ENCODE measurements around the gene CRYBB3. TPM values are rescaled to one million over a fixed set of nuclear protein-coding genes. Genes with fewer than 3 reads are reported as not detected.

CRYBB3 gene
- total and polyA plus RNA-seq, 12 donors, result 0.50 to 2.7 (median 0.57) TPM; not detected in 7

DNA sequence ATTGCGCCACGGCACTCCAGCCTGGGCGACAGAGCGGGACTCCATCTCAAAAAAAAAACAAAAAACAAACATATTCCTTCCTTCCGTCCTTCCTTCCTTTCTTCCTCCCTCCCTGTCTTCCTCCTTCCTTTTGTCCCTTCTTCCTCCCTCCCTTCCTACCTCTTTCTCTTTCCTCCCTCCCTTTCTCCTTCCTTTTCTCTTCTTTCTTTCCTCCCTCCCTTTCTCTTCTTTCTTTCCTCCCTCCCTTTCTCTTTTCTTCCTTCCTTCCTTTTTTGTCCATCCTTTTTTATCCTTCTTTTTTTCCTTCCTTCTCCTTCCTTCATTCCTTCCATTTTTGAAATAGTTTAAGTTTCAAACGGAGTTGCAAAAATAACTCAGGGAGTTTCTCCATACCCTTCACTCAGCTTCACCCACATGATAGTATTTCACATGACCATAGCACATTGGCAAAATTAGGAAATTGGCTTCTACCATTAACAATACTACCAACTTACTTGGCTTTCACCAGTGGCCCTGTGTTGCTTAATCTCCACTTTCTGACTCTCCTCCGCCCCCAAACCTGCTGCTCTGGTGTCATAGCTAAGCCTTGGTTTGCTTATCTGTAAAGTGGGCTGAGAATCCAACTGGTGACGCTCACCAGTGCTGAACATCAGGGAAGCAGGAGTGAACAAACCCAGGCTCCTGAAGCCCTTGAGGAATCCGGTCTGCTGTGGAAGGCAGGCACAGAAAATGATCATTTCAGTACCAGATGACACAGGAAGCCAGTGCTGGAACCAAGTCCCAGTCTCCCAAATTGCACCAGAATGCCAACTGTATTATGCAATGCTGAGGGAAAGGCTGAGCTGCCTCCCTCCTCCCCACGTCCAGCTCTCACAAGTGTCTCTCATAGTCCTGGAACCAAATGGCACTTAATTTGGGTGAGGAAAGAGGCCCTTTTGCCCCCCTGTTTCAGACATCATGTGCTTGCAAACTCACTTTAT, 17.2 kb upstream of the CRYBB3 start:
- no peak for TF ChIP-seq POLR2A (IDR thresholded peaks at IDR 0.05)
- TF ChIP-seq, protein P1, sequence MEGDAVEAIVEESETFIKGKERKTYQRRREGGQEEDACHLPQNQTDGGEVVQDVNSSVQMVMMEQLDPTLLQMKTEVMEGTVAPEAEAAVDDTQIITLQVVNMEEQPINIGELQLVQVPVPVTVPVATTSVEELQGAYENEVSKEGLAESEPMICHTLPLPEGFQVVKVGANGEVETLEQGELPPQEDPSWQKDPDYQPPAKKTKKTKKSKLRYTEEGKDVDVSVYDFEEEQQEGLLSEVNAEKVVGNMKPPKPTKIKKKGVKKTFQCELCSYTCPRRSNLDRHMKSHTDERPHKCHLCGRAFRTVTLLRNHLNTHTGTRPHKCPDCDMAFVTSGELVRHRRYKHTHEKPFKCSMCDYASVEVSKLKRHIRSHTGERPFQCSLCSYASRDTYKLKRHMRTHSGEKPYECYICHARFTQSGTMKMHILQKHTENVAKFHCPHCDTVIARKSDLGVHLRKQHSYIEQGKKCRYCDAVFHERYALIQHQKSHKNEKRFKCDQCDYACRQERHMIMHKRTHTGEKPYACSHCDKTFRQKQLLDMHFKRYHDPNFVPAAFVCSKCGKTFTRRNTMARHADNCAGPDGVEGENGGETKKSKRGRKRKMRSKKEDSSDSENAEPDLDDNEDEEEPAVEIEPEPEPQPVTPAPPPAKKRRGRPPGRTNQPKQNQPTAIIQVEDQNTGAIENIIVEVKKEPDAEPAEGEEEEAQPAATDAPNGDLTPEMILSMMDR (IDR thresholded peaks at IDR 0.05), result no peak
- no peaks in the 10 kb centered on the region for H3K4me1 ChIP-seq (replicated peaks in 1 of 2)
- peak in 2 of 7 donors; percentile 36 to 44 for DNase-seq
- H3K9me3 ChIP-seq (replicated peaks in 1 of 3), result peaks cover 0 to 3% (median 0%) of the 10 kb centered on the region in 3 donors
- H3K27me3 ChIP-seq, result no peaks in the 10 kb centered on the region
- WGBS, 4 donors, result 77 to 96% (median 83%) methylated on average over 9 to 10 of the region's 10 CpGs
- H3K36me3 ChIP-seq (replicated peaks in 1 of 2), result peaks cover 0 to 25% of the 10 kb centered on the region in 2 donors
- H3K4me3 ChIP-seq, result no peak overlapping the region
- no peak overlapping the region for H3K27ac ChIP-seq
- intact Hi-C loops (cut with DNase I), result no loop called here

DNA sequence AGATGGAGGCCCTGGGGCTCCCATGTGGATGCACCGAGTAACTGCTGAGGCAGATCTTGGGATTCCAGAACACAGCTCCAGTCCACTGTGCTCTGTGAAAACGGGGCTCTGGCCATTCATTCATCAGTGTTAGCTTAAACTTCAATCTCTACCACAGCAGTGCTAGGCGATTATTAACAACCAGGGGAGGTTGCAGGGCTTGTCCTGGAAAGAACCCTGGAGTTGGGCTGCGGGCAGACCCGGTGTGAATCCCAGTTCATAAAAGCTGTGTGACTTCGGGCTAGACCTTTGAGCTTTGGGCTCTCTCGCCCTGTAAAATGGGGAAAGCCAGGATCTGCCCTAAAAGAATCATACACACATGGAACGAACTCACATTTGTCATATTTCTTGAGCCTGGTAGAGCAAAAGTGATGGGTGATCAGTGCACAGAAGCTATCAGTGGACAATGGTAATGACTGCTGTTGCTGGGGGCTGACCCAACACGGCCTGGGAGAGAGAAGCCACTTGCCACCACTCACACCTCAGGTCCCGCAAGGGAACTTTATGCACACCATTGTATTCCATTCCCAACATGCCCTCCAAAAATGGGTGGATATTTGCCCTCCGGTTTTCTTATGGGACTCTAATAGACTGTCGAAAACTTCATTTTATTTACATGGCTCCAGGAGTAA, 15.6 kb upstream of the CRYBB3 start:
- TF ChIP-seq POLR2A (IDR thresholded peaks at IDR 0.05), result no peak
- TF ChIP-seq, protein P1 (IDR thresholded peaks at IDR 0.05), result no peak
- Histone ChIP-seq H3K4me3 (no peak overlapping the region), H3K4me1 (replicated peaks in 1 of 2) (no peaks in the 10 kb centered on the region), H3K27ac (no peak overlapping the region), H3K36me3 (replicated peaks in 1 of 2) (peaks cover 0 to 21% of the 10 kb centered on the region in 2 donors), H3K9me3 (replicated peaks in 1 of 3) (peaks cover 0 to 3% (median 0%) of the 10 kb centered on the region in 3 donors), H3K27me3 (no peaks in the 10 kb centered on the region)
- intact Hi-C loops (cut with DNase I), result no loop called here
- DNase-seq, result no peak
- WGBS, 4 donors, result 89 to 96% (median 91%) methylated on average over 10 to 12 of the region's 12 CpGs

DNA sequence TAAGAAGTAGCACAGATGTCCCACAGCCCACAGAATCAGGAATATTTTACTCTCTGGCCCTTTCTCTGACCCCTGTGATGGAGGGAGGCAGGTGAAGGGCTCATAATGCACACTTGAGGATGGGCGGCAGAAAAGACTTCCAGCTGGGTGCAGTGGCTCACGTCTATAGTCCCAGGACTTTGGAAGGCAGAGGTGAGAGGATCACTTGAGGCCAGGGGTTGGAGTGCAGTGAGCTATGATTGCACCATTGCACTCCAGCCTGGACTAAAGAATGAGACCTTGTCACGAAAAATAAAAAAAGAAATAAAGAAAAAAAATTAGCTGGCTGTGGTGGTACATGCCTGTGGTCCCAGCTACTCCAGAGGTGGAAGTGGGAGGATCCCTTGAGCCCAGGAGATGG, 13.5 kb upstream of the CRYBB3 start:
- H3K9me3 ChIP-seq (replicated peaks in 1 of 3), result no peaks in the 10 kb centered on the region
- no peak overlapping the region for H3K27ac ChIP-seq
- DNase-seq, result no peak
- peaks cover 0 to 21% of the 10 kb centered on the region in 2 donors for H3K36me3 ChIP-seq (replicated peaks in 1 of 2)
- H3K4me1 ChIP-seq (replicated peaks in 1 of 2), result no peaks in the 10 kb centered on the region
- TF ChIP-seq, protein P1 (IDR thresholded peaks at IDR 0.05), result no peak
- TF ChIP-seq POLR2A (IDR thresholded peaks at IDR 0.05), result no peak
- H3K4me3 ChIP-seq, result no peak overlapping the region
- intact Hi-C loops (cut with DNase I), result no loop called here
- 86 to 89% (median 88%) methylated on average over 3 of the region's 3 CpGs for WGBS, 4 donors
- H3K27me3 ChIP-seq, result no peaks in the 10 kb centered on the region

DNA sequence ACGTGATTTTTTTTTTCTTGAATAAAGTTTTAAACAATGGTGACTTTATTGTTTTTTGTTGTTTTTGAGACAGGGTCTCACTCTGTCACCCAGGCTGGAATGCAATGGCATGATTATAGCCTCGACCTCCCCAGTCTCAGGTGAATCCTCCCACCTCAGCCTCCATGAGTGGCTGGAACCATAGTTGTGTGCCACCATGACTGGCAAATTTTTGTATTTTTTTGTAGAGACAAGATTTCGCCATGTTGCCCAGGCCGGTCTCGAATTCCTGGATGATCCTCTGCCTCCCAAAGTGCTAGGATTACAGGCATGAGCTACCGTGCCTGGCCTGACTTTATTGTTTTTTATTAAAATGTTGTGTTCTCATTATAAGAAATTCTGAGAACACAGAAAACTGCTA, 12.2 kb upstream of the CRYBB3 start:
- Histone ChIP-seq H3K9me3 (replicated peaks in 1 of 3) (no peaks in the 10 kb centered on the region), H3K4me3 (no peak overlapping the region), H3K27me3 (no peaks in the 10 kb centered on the region), H3K36me3 (replicated peaks in 1 of 2) (peaks cover 0 to 21% of the 10 kb centered on the region in 2 donors), H3K27ac (no peak overlapping the region), H3K4me1 (replicated peaks in 1 of 2) (no peaks in the 10 kb centered on the region)
- intact Hi-C loops (cut with DNase I), result no loop called here
- TF ChIP-seq POLR2A (IDR thresholded peaks at IDR 0.05), result no peak
- TF ChIP-seq, protein P1 (IDR thresholded peaks at IDR 0.05), result no peak
- 82 to 93% (median 88%) methylated on average over 6 of the region's 6 CpGs for WGBS, 4 donors
- DNase-seq, result no peak

All from adrenal gland (tissue), 12 donors.